ENCODE measurements around the gene RIC3. TPM values are rescaled to one million over a fixed set of nuclear protein-coding genes. Genes with fewer than 3 reads are reported as not detected.

Gene RIC3
- total RNA-seq, 4 donors from 2014 or later: 1.5 to 6.4 (median 3.7) TPM

DNA sequence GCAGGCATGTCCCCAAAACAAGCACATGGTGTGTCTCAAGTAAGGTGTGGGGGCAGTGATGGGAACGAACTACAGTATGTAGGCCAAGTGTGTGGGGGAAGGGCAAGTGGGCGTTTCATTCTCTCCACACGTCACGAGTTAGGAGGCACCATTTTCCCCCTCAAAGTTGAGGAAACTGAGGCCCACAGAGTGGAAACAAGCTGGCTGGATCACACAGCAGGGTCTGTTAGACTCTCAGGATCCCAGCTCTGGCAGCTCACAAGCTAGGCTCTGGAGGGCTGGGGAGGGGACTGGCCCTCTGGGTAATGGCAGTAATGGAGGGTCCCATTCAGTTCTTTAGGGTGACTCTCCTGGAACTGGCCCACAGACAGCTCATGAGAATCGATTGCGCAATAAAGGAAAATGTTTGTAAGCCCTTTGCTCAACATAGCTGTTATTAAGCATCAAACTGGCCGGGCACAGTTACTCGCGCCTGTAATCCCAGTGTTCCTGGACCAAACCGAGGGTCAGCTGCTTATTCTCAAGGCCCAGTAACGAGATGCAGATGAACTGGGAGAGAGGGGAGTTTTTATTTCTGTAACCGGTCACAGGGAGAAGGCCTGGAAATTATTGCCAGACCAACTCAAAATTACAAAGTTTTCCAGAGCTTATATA, 111.9 kb downstream of the RIC3 start:
- TF ChIP-seq, protein P1, sequence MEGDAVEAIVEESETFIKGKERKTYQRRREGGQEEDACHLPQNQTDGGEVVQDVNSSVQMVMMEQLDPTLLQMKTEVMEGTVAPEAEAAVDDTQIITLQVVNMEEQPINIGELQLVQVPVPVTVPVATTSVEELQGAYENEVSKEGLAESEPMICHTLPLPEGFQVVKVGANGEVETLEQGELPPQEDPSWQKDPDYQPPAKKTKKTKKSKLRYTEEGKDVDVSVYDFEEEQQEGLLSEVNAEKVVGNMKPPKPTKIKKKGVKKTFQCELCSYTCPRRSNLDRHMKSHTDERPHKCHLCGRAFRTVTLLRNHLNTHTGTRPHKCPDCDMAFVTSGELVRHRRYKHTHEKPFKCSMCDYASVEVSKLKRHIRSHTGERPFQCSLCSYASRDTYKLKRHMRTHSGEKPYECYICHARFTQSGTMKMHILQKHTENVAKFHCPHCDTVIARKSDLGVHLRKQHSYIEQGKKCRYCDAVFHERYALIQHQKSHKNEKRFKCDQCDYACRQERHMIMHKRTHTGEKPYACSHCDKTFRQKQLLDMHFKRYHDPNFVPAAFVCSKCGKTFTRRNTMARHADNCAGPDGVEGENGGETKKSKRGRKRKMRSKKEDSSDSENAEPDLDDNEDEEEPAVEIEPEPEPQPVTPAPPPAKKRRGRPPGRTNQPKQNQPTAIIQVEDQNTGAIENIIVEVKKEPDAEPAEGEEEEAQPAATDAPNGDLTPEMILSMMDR (IDR thresholded peaks at IDR 0.05; ENCODE audit: low read depth): no peak

Other genes with a start within 250 kb of the RIC3 start
- gene OR10A6, start 237.8 kb downstream of the RIC3 start, total RNA-seq: not detected
- gene OR10A3, start 227.3 kb downstream of the RIC3 start, total RNA-seq: not detected
- gene NLRP10, start 203.6 kb downstream of the RIC3 start, total RNA-seq: not detected
- gene EIF3F, start 181.7 kb downstream of the RIC3 start, total RNA-seq: 100 to 1,000 TPM; 140 to 169 (median 148) TPM
- gene TUB, start 87.8 kb downstream of the RIC3 start, total RNA-seq: 1 to 10 TPM; 4.2 to 9.8 (median 8.4) TPM
- not detected for gene LMO1, start 94.9 kb upstream of the RIC3 start, total RNA-seq